Mesenchymal stem cell (in vitro differentiated cells and primary cell): ENCODE results near the gene SETD1A.
A peak's percentile ranks its signal among the peaks of the same experiment; 100 is the strongest.

Experiments
- DNase-seq: peaks from one replicate; pipeline ENCODE4 v3.0.0-alpha.2; 2013
- H2AFZ ChIP-seq: one replicate; pipeline ENCODE4 v1.6.1; 2013; ENCODE audit warnings: low read depth, mild to moderate bottlenecking, control low read depth, inconsistent platforms, low read length, moderate library complexity
- H2AK5ac ChIP-seq: 2 replicates; pipeline ENCODE4 v1.6.1; 2013; ENCODE audit warnings: low read length, moderate library complexity, mild to moderate bottlenecking, inconsistent platforms; ENCODE audit not compliant: severe bottlenecking
- H2BK120ac ChIP-seq: one replicate; pipeline ENCODE4 v1.6.1; 2013; ENCODE audit warnings: low read depth, mild to moderate bottlenecking, inconsistent platforms, low read length, moderate library complexity
- H2BK12ac ChIP-seq, 2 experiments: one replicate each; pipeline ENCODE4 v1.6.1; 2013; ENCODE audit warnings: inconsistent platforms in 2 of 2, low read length in 2 of 2, mild to moderate bottlenecking in 2 of 2, moderate library complexity in 2 of 2, control low read depth in 1 of 2
- H2BK15ac ChIP-seq: one replicate; pipeline ENCODE4 v1.6.1; 2013; ENCODE audit warnings: mild to moderate bottlenecking, low read depth, inconsistent platforms; ENCODE audit not compliant: poor library complexity, severe bottlenecking
- H2BK5ac ChIP-seq: 2 replicates; pipeline ENCODE4 v1.6.1; 2013; ENCODE audit warnings: low read depth, mild to moderate bottlenecking, low read length, control low read depth, inconsistent platforms; ENCODE audit not compliant: poor library complexity, severe bottlenecking
- H3K14ac ChIP-seq, 2 experiments: one replicate each; pipeline ENCODE4 v1.6.1; 2013; ENCODE audit warnings: inconsistent platforms in 2 of 2, low read length in 2 of 2, control low read depth in 1 of 2, mild to moderate bottlenecking in 1 of 2, moderate library complexity in 1 of 2
- H3K18ac ChIP-seq, 2 experiments: one replicate each; pipeline ENCODE4 v1.6.1; 2013; ENCODE audit warnings: inconsistent platforms in 2 of 2, low read length in 2 of 2, control low read depth in 1 of 2, low read depth in 1 of 2, mild to moderate bottlenecking in 1 of 2
- H3K23ac ChIP-seq, 2 experiments: one replicate each; pipeline ENCODE4 v1.6.1; 2013; ENCODE audit warnings: inconsistent platforms in 2 of 2, low read length in 2 of 2, mild to moderate bottlenecking in 2 of 2, moderate library complexity in 2 of 2, control low read depth in 1 of 2
- H3K27ac ChIP-seq: 2 replicates; pipeline ENCODE4 v1.5.1; 2013; ENCODE audit warnings: mild to moderate bottlenecking, moderate library complexity, low read length, control low read depth, inconsistent platforms; ENCODE audit not compliant: poor library complexity, severe bottlenecking
- H3K27me3 ChIP-seq, 2 experiments: 2 replicates each; pipeline versions ENCODE4 v1.6.1 to v1.7.0; 2013; ENCODE audit warnings: low read length in 2 of 2, mild to moderate bottlenecking in 2 of 2, moderate library complexity in 2 of 2, control low read depth in 1 of 2, inconsistent platforms in 1 of 2; ENCODE audit not compliant: control insufficient read depth in 1 of 2, insufficient read depth in 1 of 2
- H3K36me3 ChIP-seq, 2 experiments: 2 replicates each; pipeline versions ENCODE4 v1.6.1 to v1.7.0; 2013; ENCODE audit warnings: low read length in 2 of 2, control low read depth in 1 of 2, inconsistent platforms in 1 of 2, low read depth in 1 of 2, mild to moderate bottlenecking in 1 of 2; ENCODE audit not compliant: insufficient read depth in 2 of 2, control insufficient read depth in 1 of 2
- H3K4ac ChIP-seq, 2 experiments: one replicate each; pipeline ENCODE4 v1.6.1; 2013; ENCODE audit warnings: inconsistent platforms in 2 of 2, low read length in 2 of 2, mild to moderate bottlenecking in 2 of 2, moderate library complexity in 2 of 2, control low read depth in 1 of 2, low read depth in 1 of 2
- H3K4me1 ChIP-seq: 2 replicates; pipeline ENCODE4 v1.6.1; 2013; ENCODE audit warnings: low read depth, low read length, control low read depth; ENCODE audit not compliant: control insufficient read depth, insufficient read depth
- H3K4me2 ChIP-seq: 2 replicates; pipeline ENCODE4 v1.6.1; 2013; ENCODE audit warnings: low read length, mild to moderate bottlenecking, inconsistent platforms; ENCODE audit not compliant: poor library complexity, severe bottlenecking
- H3K4me3 ChIP-seq, 2 experiments: 2 replicates each; pipeline versions ENCODE4 v1.5.1 to v1.7.0; 2013; ENCODE audit warnings: low read length in 2 of 2, mild to moderate bottlenecking in 2 of 2, control low read depth in 1 of 2, low read depth in 1 of 2; ENCODE audit not compliant: insufficient read depth in 1 of 2
- H3K79me1 ChIP-seq: replicated peaks from 2 replicates; pipeline ENCODE4 v1.6.1; 2013; ENCODE audit warnings: mild to moderate bottlenecking, control low read depth, low read length, inconsistent platforms; ENCODE audit not compliant: poor library complexity, severe bottlenecking
- H3K9ac ChIP-seq: 2 replicates; pipeline ENCODE4 v1.7.0; 2013; ENCODE audit warnings: mild to moderate bottlenecking, low read length, moderate library complexity
- H3K9me3 ChIP-seq: 2 replicates; pipeline ENCODE4 v1.7.0; 2013; ENCODE audit warnings: mild to moderate bottlenecking, low read length; ENCODE audit not compliant: control insufficient read depth
- H4K8ac ChIP-seq: one replicate; pipeline ENCODE4 v1.6.1; 2013; ENCODE audit warnings: inconsistent platforms, mild to moderate bottlenecking, low read length, moderate library complexity
- H4K91ac ChIP-seq: one replicate; pipeline ENCODE4 v1.6.1; 2013; ENCODE audit warnings: mild to moderate bottlenecking, low read length, inconsistent platforms
- WGBS: methylation state at CpG from one replicate; pipeline ENCODE4 v1.1.7; 2013; ENCODE audit warnings: mixed read lengths; 5-methylcytosine and 5-hydroxymethylcytosine counted together

SETD1A gene

DNA sequence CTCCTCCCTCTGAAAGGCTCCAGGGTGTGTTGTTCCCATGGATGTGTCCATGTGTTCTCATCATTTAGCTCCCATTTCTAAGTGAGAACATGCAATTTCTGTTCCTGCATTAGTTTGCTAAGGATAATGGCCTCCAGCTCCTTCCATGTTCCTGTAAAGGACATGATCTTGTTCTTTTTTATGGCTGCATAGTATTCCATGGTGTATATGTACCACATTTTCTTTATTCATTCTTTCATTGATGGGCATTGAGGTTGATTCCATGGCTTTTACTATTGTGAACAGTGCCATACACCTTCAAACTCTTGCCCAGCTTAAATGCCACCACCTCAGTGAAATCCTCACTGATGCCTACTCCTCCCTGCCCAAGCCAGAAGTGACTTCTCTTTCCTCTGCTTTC lies 13.2 kb upstream of the SETD1A start:
- Histone ChIP-seq H3K36me3 (peaks cover 38 to 51% of the 10 kb centered on the region in 2 experiments), H2AK5ac (no peak overlapping the region), H3K27me3 (no peaks in the 10 kb centered on the region), H3K4me1 (peaks cover 22% of the 10 kb centered on the region), H3K14ac (no peak overlapping the region), H3K4ac (no peak overlapping the region), H3K18ac (no peak overlapping the region), H3K9me3 (no peaks in the 10 kb centered on the region), H4K8ac (no peak overlapping the region), H3K4me2 (no peak overlapping the region), H2BK5ac (no peak overlapping the region), H2AFZ (no peak overlapping the region), H3K79me1 (peaks cover 30% of the 10 kb centered on the region), H3K9ac (no peak overlapping the region), H3K4me3 (no peak overlapping the region), H2BK12ac (no peak overlapping the region), H3K27ac (no peak overlapping the region), H4K91ac (no peak overlapping the region), H3K23ac (no peak overlapping the region), H2BK120ac (no peak overlapping the region), H2BK15ac (no peak overlapping the region)
- no peak for DNase-seq

DNA sequence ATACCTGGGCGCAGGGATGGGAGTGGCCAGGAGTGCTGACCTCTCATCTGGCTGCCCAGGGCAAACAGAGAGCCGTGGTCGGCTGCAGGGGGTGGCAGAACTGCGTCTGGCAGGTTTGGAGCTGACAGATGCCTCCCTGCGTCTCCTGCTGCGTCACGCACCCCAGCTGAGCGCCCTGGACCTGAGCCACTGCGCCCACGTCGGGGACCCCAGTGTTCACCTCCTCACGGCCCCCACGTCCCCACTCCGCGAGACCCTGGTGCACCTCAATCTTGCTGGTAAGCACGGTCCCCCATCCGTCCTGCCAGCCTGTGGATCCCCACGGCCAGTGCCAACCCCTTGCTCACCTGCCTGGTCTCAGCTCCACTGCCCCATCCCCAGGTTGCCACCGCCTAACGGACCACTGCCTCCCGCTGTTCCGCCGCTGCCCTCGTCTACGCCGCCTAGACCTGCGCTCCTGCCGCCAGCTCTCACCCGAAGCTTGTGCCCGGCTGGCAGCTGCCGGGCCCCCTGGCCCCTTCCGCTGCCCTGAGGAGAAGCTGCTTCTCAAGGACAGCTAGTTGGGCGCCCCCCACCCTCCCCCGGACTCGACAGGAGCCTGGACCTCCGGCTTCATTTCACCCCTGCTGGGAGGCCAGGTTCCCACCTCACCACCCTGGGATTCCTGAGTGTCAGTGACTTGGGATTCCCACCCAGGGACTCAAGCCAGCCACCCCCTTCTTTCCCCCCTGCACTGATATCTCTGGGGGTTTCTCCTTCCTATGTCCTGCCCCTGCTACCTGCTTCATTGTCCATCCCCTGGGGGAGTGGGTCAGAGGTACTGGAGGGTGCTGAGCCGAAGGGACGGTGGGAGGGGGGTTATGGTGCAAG lies 10.6 kb upstream of the SETD1A start:
- H3K4me3 ChIP-seq = no peak overlapping the region
- H2AFZ ChIP-seq = no peak overlapping the region
- H2AK5ac ChIP-seq = no peak overlapping the region
- no peak overlapping the region for H3K18ac ChIP-seq
- H3K9me3 ChIP-seq = no peaks in the 10 kb centered on the region
- no peaks in the 10 kb centered on the region for H3K27me3 ChIP-seq
- H3K4me1 ChIP-seq = peaks cover 25% of the 10 kb centered on the region
- no peak overlapping the region for H3K27ac ChIP-seq
- no peak overlapping the region for H3K14ac ChIP-seq
- no peak overlapping the region for H2BK120ac ChIP-seq
- H2BK5ac ChIP-seq = no peak overlapping the region
- no peak overlapping the region for H3K9ac ChIP-seq
- peaks cover 32% of the 10 kb centered on the region for H3K79me1 ChIP-seq
- peak overlapping the region; percentile 52 for H4K91ac ChIP-seq
- H3K4ac ChIP-seq = no peak overlapping the region
- no peak overlapping the region for H3K23ac ChIP-seq
- no peak overlapping the region for H3K4me2 ChIP-seq
- H4K8ac ChIP-seq = no peak overlapping the region
- H2BK12ac ChIP-seq = no peak overlapping the region
- H2BK15ac ChIP-seq = no peak overlapping the region
- peaks cover 43 to 46% of the 10 kb centered on the region in 2 experiments for H3K36me3 ChIP-seq
- no peak for DNase-seq
- WGBS = 93% methylated on average over 38 of the region's 38 CpGs

DNA sequence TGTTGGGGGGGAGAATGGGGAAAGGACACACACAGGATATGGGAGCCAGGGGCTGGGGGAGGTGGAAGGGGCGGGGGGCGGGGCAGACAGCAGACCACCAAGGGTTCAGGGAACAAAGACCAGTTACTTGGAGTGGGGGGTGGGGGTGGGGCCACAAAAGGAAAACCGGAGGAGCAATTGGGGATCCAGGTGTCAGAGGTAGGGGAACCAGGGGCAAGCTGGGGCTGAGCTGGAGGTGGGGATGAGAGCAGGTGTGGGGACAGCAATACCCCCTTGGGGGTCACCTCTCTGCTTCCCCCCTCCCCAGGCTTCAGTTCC lies 10.1 kb upstream of the SETD1A start:
- Histone ChIP-seq H3K36me3 (peaks cover 38 to 41% of the 10 kb centered on the region in 2 experiments), H3K4ac (no peak overlapping the region), H3K4me1 (peaks cover 21% of the 10 kb centered on the region), H2BK120ac (peak overlapping the region; percentile 15), H3K23ac (no peak overlapping the region), H3K9ac (peak overlapping the region; percentile 98), H3K4me2 (no peak overlapping the region), H2AFZ (no peak overlapping the region), H4K91ac (peak overlapping the region; percentile 66), H2BK12ac (no peak overlapping the region), H2BK15ac (peak overlapping the region; percentile 26), H3K27ac (no peak overlapping the region), H4K8ac (peak overlapping the region; percentile 19), H3K4me3 (no peak overlapping the region), H3K14ac (no peak overlapping the region), H2AK5ac (no peak overlapping the region), H3K18ac (no peak overlapping the region), H3K79me1 (peaks cover 27% of the 10 kb centered on the region), H2BK5ac (no peak overlapping the region), H3K9me3 (no peaks in the 10 kb centered on the region), H3K27me3 (no peaks in the 10 kb centered on the region)
- no peak for DNase-seq
- WGBS = 46% methylated on average over 3 of the region's 3 CpGs

DNA sequence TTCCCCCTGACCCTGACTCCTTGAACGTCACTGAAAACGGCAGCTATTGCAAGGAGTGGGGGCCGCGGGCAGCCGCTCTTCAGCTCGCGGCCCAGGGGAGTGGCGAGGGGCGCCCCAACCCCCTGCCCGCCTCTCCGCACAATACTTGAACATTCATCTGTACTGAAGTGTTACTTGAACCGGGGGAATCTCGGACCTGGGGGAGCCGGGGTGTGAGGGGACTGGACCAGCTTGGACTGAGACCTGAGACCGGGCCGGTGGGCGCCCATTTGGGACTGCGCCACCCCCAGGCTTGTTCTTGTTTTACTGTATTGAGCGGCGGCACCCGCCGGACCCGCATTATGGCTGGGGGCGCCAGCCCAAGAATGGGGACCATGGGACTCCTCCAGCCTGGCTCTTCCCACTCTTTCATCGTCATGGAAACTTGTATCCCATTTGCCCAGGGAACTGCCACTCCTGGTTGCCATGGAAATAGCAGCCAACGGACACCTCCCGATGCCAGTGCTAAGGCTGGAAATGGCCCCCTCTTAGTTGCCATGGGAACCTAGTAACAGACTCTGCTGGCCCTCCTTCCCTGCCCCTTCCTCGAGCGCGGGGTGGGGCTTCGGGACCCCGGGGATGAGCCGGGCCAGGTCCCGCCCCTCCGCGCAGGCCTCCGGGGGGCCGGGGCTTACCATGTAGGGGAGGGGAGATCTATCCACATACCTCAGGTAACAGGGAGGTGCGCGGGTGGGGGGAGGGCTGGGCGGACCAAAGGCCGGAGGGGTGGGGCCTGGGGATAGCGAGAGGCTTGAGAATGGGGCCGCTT lies 9.5 kb upstream of the SETD1A start:
- Histone ChIP-seq H2BK15ac (peak overlapping the region; percentile 52), H2BK5ac (no peak overlapping the region), H3K4ac (peak overlapping the region in 1 of 2 experiments; percentile 99), H3K4me1 (peaks cover 22% of the 10 kb centered on the region), H3K36me3 (peaks cover 34 to 37% of the 10 kb centered on the region in 2 experiments), H3K79me1 (peaks cover 24% of the 10 kb centered on the region), H4K8ac (peak overlapping the region; percentile 19), H3K4me2 (peak overlapping the region; percentile 74), H2AFZ (no peak overlapping the region), H2BK12ac (peak overlapping the region in 1 of 2 experiments; percentile 54), H3K27me3 (no peaks in the 10 kb centered on the region), H3K9me3 (no peaks in the 10 kb centered on the region), H3K9ac (peak overlapping the region; percentile 98), H3K14ac (no peak overlapping the region), H2AK5ac (no peak overlapping the region), H3K27ac (no peak overlapping the region), H2BK120ac (peak overlapping the region; percentile 95), H4K91ac (peak overlapping the region; percentile 66), H3K4me3 (peak overlapping the region; percentile 82 to 99), H3K18ac (peak overlapping the region in 1 of 2 experiments; percentile 86), H3K23ac (no peak overlapping the region)
- DNase-seq = peak; percentile 100
- WGBS = 19% methylated on average over 42 of the region's 44 CpGs
